NCI-H446 treated with DMSO at 0.1 percent for 48 hours (cell line): ENCODE data around the gene LRMDA.

ENCODE experiments used
- DNase-seq: peaks from one replicate; lab custom pipeline; 2025; lab: John Stamatoyannopoulos, UW

The LRMDA gene

DNA sequence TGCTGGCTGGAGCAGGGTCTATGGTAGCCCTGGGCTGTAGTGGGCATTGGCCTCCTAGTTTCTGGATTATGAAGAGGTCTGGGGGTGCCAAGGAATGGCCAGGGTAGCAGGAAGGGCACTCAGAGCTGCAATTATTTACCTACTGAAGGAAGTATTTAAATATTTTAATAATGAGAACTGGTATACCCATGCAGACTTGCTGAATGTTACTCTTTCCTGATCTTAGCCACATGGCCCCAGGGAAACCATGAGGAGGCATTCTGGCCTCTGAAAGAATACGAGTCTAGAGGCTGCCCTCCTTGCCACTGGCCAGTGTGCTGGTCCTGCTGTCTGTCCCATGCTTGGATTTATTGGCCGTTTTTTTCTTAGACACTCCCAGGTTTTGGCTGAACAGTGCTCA is 599.7 kb downstream of the LRMDA start:
- DNase-seq: no peak

- no peak for DNase-seq
Measured at GRCh38 chr10:76031769-76032699, 600.6 kb downstream of the LRMDA start.

DNA sequence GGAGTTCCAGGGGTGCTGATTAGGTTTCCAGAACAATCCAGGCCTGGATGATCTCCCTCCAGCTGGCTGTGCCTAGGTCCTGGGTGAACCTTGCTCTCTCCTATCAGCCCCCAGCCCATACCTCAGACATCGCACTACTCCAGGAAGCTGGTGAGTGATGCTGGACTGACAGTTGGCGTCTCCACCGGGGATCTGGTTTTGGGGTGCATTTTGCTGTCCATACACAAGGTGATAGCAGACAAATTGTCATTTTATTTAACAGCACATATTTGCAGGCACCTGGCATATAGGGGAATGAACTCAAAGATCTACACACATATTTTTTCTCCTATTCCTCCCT is 601.2 kb downstream of the LRMDA start:
- no peak for DNase-seq

GRCh38 chr10:76033457-76034196 is 602.2 kb downstream of the LRMDA start:
- DNase-seq: no peak

- DNase-seq: no peak
Measured at GRCh38 chr10:76034353-76035205, 603.2 kb downstream of the LRMDA start.

- DNase-seq: no peak
Measured at GRCh38 chr10:76035206-76036110, 604.0 kb downstream of the LRMDA start.

DNA sequence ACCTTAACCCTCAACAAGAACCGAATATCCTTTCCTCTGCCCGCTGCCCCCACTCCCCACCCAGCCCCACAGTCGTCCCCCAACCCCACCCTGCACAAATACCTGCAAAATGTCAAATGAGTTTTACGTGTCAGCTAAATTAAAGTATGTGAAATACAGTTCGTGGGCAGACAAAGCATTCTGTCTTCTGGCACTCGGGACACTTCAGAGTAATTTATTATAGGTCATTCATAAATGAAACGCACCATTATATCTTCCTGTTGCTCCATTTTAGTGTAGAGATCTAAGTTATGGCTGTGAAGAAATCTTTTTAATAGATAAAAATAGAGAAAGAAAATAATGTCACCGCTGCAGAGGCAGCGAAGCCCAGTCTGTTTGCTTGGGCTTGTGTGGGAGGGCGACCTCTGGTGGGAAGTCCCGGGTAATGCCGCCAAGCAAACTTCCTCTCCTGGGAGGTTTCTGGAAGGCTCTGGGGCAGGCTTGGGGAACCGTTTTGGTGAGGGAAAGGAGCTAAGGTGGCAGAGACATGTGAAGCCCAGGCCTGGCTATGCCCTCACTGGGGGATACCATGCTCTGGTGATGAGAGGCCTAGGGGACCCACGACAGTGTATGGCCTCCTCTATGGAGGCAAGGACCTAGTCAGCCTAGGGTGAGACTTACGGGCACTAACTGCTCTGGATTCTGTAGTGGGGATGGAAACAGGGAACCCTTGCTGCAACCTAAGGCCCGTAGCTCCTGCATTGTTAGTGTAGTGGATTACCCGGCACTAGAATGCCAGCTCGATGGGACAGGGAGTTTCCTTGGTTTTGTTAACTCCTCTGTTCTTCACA is 604.9 kb downstream of the LRMDA start:
- DNase-seq: no peak

GRCh38 chr10:76036962-76037361 is 605.5 kb downstream of the LRMDA start:
- DNase-seq: no peak

DNA sequence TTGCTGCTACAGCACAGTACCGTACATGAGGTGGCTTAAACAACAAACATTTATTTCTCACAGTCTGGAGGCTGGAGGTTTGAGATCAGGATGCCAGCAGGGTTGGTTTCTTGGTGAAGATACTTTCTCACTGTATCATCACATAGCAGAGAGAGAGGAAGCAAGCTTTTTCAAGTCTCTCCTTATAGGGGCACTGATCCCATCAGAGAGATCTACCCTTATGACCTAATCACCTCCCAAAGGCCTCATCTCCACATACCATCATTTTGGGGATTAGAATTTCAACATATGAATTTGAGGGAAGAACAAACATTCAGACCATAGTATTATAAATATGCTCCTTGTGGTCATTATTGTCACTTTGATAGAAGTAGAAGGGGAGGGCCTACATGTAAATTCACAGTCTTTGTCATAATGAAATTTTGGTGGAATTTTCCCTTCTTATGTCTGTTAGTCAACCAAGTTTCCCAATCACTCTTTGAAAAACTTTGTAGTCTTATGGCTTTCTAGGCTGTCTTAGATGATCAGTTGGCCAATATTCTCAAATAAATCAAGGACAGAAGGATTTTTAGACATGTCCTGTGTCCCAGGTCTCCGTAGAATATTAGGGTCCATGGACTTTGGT is 606.2 kb downstream of the LRMDA start:
- DNase-seq: no peak

- DNase-seq: no peak
Measured at GRCh38 chr10:76038696-76039095, 607.3 kb downstream of the LRMDA start.

DNA sequence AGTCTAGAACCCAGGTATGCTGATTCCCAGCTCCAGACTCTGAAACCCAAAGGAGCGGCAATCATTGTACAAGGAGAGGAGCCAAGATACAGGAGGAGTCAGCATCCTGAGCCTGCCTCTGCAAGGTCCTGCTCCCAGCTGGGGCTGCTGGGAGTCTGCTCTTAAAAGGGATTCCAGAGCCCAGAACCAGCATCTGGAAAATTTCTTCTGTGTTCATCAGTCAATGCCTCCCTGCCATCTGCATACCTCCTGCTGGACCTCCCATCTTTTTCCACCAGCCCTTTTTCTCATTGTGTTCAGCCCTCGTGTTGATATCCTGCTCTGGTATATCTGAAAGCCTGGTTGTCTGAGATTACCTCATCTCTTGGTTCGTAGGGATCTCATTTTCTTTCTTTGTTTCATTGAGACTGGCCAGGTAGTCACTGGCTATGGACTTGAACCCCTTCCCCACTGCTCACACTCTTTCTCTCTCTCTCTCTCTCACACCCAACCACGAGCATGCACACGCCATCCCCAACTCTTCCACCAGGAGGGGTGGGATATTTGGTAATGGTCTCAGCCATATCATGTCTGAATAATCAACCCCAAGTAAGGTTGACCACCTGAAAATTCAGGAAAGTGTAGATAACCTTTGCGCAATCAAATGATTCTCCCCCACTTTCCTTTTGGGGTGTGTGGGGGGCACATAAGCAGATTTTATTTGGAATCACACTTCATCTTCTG is 608.8 kb downstream of the LRMDA start:
- no peak for DNase-seq

- DNase-seq: no peak
Measured at GRCh38 chr10:76040830-76041220, 609.4 kb downstream of the LRMDA start.

DNA sequence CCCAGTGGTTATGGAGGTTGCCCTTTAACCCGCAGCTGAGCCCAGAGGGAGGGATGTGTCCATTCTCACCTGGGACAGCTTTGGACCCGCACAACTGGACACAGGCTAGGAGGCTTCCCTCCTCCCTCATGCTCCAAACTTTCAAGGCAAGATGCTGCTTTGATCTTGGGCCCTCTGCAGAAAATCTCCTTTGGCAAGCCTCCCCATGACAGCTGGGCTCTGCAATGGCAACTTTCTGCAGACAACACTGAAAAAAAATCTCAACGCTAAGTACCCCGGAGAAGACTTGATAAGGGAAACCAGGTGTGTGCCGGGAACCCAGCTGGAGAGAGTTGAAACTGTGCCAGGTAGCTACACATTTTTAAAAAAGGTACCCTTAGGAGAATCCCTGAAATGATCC is 610.1 kb downstream of the LRMDA start:
- DNase-seq: no peak

DNA sequence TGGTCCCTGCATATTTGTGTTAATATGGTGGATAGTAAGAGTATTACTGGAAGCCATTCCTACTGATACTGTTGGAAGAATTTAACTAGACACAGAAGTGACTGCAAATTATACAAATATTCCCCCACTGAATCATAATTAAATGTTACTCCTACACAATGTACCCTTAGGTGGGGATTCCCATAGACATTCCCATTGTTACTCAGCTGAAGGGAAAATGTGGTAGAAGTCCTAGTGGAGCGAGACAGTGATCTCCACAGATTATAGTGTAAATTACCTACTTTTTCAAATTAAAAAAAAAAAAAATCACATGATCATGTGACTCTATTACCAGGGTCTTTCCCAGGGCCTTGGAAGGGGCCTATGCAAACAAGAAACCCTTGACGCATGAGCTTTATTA is 611.8 kb downstream of the LRMDA start:
- DNase-seq: no peak

- DNase-seq: no peak
Measured at GRCh38 chr10:76044751-76045150, 613.3 kb downstream of the LRMDA start.

DNA sequence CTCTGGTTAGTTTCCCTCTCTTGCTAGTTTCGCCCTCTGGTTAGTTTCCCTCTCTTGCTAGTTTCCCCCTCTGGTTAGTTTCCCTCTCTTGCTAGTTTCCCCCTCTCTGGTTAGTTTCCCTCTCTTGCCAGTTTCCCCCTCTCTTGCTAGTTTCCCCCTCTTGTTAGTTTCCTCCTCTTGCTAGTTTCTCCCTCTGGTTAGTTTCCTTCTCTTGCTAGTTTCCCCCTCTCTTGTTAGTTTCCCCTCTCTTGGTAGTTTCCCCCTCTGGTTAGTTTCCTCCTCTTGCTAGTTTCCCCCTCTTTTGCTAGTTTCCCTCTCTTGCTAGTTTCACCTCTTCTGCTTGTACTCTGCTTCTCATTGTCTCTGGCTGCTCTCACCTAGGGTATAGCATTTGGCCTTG is 613.8 kb downstream of the LRMDA start:
- DNase-seq: no peak

DNA sequence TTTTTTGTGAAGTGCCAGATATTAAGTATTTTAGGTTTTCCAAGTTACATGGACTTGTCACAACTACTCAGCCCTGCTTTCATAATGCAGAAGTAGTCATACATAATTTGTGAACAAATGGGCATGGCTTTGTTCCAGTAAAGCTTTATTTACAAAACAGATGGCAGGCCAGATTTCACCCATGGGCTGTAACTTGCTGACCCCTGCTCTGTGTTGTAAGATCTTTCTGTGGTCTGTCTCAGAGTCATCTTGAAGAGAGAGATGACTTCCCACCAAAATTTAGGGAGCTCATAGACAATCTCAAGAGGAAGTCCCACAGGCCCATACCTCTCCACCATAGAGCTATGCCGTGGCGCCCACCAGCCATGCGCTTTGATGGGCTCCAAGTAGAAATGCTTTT is 616.1 kb downstream of the LRMDA start:
- DNase-seq: no peak

DNA sequence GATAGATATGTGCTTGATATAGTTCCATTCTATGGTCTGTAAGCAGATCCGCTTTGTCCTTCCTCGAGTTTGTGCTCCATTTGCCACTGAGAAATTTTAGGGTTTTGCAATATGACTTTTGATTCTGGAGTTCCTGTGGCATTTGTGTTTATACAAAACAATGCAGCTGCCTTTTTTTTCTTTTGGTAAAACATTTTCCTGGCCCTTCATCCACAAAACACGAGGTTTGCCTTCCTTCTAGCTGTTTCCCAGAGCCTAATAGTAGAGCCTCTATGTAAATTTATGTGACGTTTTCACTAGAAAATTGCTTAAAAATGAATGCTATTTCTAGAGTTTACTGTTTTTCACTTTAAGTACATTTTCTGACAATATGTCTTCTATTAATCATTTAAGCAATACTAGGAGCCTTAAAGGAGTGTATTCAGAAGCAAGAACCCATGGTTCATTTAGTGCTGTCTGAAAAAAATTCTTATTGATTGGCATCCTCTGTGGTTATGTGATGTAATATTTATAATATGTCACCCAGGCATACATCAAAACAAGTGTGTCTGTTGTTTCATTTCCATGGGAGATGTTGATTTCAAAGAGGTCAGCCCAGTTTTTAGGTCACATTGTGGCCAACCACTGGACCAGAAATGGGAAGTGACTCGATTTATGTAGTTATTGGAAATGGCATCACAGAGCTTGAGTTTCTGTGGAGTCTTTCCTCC is 618.3 kb downstream of the LRMDA start:
- DNase-seq: no peak

- no peak for DNase-seq
Measured at GRCh38 chr10:76050291-76050625, 618.8 kb downstream of the LRMDA start.
